BE2C (cell line): ENCODE data around the gene RBP2.

Experiments used
- DNase-seq: peaks from one replicate; pipeline ENCODE4 v3.0.0-alpha.2; 2020
- H3K27me3 ChIP-seq: fragments of 250-450 bp; sonication (Bioruptor Pico); 2 replicates; pipeline ENCODE4 v1.5.1; 2020; ENCODE audit warnings: mild to moderate bottlenecking
- H3K36me3 ChIP-seq: fragments of 250-450 bp; sonication (Bioruptor Pico); 2 replicates; pipeline ENCODE4 v1.5.1; 2020; ENCODE audit warnings: mild to moderate bottlenecking
- H3K4me1 ChIP-seq: fragments of 250-450 bp; sonication (Bioruptor Pico); 2 replicates; pipeline ENCODE4 v1.5.1; 2020
- H3K4me3 ChIP-seq: 2 replicates; pipeline ENCODE4 v1.5.1; 2011; ENCODE audit warnings: low read depth, low read length
- H3K9me3 ChIP-seq: fragments of 250-450 bp; sonication (Bioruptor Pico); 2 replicates; pipeline ENCODE4 v1.5.1; 2020
- CTCF ChIP-seq: IDR thresholded peaks from 2 replicates; pipeline ENCODE4 v1.5.1; 2012; ENCODE audit warnings: mild to moderate bottlenecking, low read depth, low read length

The RBP2 gene

GRCh38 chr3:139473155-139473771 is 3.1 kb downstream of the RBP2 start:
- H3K36me3 ChIP-seq: no peaks in the 10 kb centered on the region
- no peaks in the 10 kb centered on the region for H3K9me3 ChIP-seq
- no peaks in the 10 kb centered on the region for H3K27me3 ChIP-seq
- H3K4me1 ChIP-seq: no peaks in the 10 kb centered on the region
- DNase-seq: no peak
- no peak for TF ChIP-seq CTCF
- H3K4me3 ChIP-seq: no peak overlapping the region

GRCh38 chr3:139472380-139473010 is 3.8 kb downstream of the RBP2 start:
- Histone ChIP-seq H3K27me3 (no peaks in the 10 kb centered on the region), H3K9me3 (no peaks in the 10 kb centered on the region), H3K4me3 (no peak overlapping the region), H3K4me1 (no peaks in the 10 kb centered on the region), H3K36me3 (no peaks in the 10 kb centered on the region)
- no peak for TF ChIP-seq CTCF
- DNase-seq: no peak

DNA sequence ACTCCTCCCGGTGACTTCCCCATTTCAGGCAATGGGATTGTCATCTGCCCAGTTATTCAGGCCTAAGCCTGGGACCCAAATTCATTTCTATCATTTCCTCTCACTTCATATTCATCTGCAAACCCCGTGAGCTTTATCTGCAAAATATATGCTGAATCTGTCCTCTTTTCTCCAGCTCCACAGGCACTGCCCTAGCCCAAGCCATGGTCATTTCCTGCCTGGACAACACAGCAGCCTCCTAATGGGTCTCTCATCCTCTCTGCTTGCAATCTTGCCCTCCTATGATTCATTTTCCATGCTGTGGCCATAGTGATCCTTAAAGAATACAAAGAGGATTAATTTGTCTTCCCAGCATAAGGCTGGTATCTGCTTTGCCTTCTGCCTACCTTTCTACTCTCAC is 6.1 kb downstream of the RBP2 start:
- DNase-seq: no peak
- no peak overlapping the region for H3K4me3 ChIP-seq
- H3K9me3 ChIP-seq: no peaks in the 10 kb centered on the region
- H3K4me1 ChIP-seq: no peaks in the 10 kb centered on the region
- no peak for TF ChIP-seq CTCF
- no peaks in the 10 kb centered on the region for H3K27me3 ChIP-seq
- no peaks in the 10 kb centered on the region for H3K36me3 ChIP-seq

DNA sequence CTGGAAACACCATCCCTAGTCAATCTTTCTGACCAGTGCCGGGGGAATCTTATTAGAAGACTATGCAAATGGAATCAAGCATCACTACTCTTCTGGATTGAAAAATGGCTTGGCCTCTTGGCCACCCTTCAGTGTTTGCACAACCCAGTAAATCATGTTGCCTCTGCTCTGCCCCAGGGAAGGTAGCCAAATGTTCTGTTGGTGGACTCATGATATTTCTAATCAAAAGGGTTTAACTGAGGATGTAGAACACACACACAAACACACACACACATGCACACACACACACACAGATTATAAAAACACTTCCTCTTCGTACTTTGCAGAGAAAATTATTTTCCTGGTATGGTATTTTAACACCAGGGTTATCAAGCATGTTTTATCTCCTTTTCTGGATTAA is 7.9 kb downstream of the RBP2 start:
- Histone ChIP-seq H3K4me1 (no peaks in the 10 kb centered on the region), H3K9me3 (no peaks in the 10 kb centered on the region), H3K4me3 (no peak overlapping the region), H3K36me3 (no peaks in the 10 kb centered on the region), H3K27me3 (no peaks in the 10 kb centered on the region)
- no peak for DNase-seq
- no peak for TF ChIP-seq CTCF

DNA sequence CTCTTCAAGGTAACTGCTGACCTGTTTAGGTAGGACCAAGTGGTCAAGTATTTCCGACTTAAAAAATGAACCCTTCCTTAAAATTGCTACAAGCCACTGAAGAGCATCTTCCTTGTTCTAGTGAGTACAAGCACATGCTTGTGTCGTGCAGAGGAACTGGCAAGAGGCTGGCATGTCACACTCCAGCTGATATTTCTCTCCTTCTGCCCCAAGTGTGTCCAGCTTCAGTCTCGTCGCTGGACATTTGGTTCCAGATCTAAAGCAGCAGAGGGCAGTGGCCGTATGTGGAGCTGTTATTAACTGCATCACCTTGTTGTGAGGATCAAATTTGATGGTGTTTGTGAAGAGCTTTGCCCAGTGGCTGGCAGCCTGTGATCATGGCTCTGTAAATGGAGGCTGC is 10.0 kb downstream of the RBP2 start:
- no peak for TF ChIP-seq CTCF
- Histone ChIP-seq H3K4me1 (no peaks in the 10 kb centered on the region), H3K36me3 (no peaks in the 10 kb centered on the region)

DNA sequence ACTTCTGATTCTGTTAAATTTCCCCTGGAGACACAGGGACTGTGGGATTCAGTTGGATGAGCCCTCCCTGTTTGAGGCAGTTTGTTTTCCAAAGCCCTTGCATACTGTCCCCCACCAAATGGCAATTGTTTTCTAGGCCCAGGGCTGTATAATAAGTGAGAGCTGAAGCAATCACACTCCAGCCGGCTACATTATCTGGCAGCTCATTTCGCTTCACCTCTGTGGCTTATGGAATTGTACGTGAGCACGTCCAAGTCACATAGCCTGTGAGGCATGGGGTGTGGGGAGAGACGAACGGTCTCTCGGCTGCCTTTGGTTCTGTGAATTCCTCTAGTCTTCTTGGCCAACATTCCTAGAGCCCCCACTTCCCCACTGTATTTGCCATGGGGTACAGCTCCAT is 10.7 kb downstream of the RBP2 start:
- no peak for TF ChIP-seq CTCF
- Histone ChIP-seq H3K9me3 (no peaks in the 10 kb centered on the region), H3K4me3 (no peak overlapping the region), H3K27me3 (no peaks in the 10 kb centered on the region), H3K4me1 (no peaks in the 10 kb centered on the region), H3K36me3 (no peaks in the 10 kb centered on the region)
- DNase-seq: no peak

More for the DNA sequence above, 10.0 kb downstream of the RBP2 start:
- Histone ChIP-seq H3K4me3 (no peak overlapping the region), H3K27me3 (no peaks in the 10 kb centered on the region), H3K9me3 (no peaks in the 10 kb centered on the region)
- DNase-seq: no peak
